Measurements from ENCODE around the gene ADPRS.

Gene ADPRS

GRCh38 chr1:36087233-36088123 lies 1.2 kb upstream of the ADPRS start:
- no peak for DNase-seq

GRCh38 chr1:36088265-36088576 lies 471 bp upstream of the ADPRS start:
- no peak for DNase-seq

GRCh38 chr1:36089393-36090121 lies 865 bp downstream of the ADPRS start:
- DNase-seq: peak; percentile 51

GRCh38 chr1:36091141-36091540 lies 2.4 kb downstream of the ADPRS start:
- no peak for DNase-seq

- DNase-seq: no peak
Measured at GRCh38 chr1:36091698-36092097, 3.0 kb downstream of the ADPRS start.

- DNase-seq: no peak
Measured at GRCh38 chr1:36092166-36092797, 3.6 kb downstream of the ADPRS start.

- DNase-seq: no peak
Measured at GRCh38 chr1:36092798-36093185, 4.1 kb downstream of the ADPRS start.

GRCh38 chr1:36093226-36093625 lies 4.5 kb downstream of the ADPRS start:
- no peak for DNase-seq

GRCh38 chr1:36093929-36094328 lies 5.2 kb downstream of the ADPRS start:
- DNase-seq: peak; percentile 33

- DNase-seq: no peak
Measured at GRCh38 chr1:36094621-36095061, 5.9 kb downstream of the ADPRS start.

GRCh38 chr1:36095760-36096405 lies 7.2 kb downstream of the ADPRS start:
- DNase-seq: peak; percentile 83

GRCh38 chr1:36096500-36097432 lies 8.1 kb downstream of the ADPRS start:
- no peak for DNase-seq

- DNase-seq: no peak
Measured at GRCh38 chr1:36097693-36098585, 9.2 kb downstream of the ADPRS start.

GRCh38 chr1:36098650-36099365 lies 10.1 kb downstream of the ADPRS start:
- DNase-seq: no peak

- DNase-seq: peak; percentile 72
Measured at GRCh38 chr1:36099681-36100341, 11.1 kb downstream of the ADPRS start.

- DNase-seq: no peak
Measured at GRCh38 chr1:36100376-36100775, 11.7 kb downstream of the ADPRS start.

- DNase-seq: no peak
Measured at GRCh38 chr1:36101546-36101945, 12.9 kb downstream of the ADPRS start.

- no peak for DNase-seq
Measured at GRCh38 chr1:36106269-36106668, 17.6 kb downstream of the ADPRS start.

- DNase-seq: no peak
Measured at GRCh38 chr1:36107394-36107793, 18.7 kb downstream of the ADPRS start.

- DNase-seq: no peak
Measured at GRCh38 chr1:36108314-36108713, 19.6 kb downstream of the ADPRS start.

All from MV-4-11 (cell line).